Thymus (tissue), 11 donors: ENCODE data around the gene SKAP1. TPM values are rescaled to one million over a fixed set of nuclear protein-coding genes. Genes with fewer than 3 reads are reported as not detected.
"Not testable (repeated sequence)": the region's sequence is repeated elsewhere in the genome, so short reads cannot be mapped to it uniquely, and the experiment has no call there.

ENCODE experiments used
- DNase-seq, 9 donors: peaks; one replicate each; pipeline ENCODE4 v3.0.0-alpha.2; 2013; ENCODE audit warnings: low spot score in 9 of 9, low read depth in 6 of 9, missing footprints in 1 of 9
- H3K27ac ChIP-seq, 2 donors: one replicate each; pipeline ENCODE4 v1.5.1; 2013; ENCODE audit warnings: control low read depth in 1 of 2, low read depth in 1 of 2, low read length in 1 of 2, mild to moderate bottlenecking in 1 of 2, moderate library complexity in 1 of 2
- H3K27me3 ChIP-seq, 2 donors: one replicate each; pipeline ENCODE4 v1.5.1; 2013; ENCODE audit warnings: low read length in 1 of 2; ENCODE audit not compliant: control insufficient read depth in 2 of 2, insufficient read depth in 1 of 2
- H3K36me3 ChIP-seq, 2 donors: one replicate each; pipeline ENCODE4 v1.5.1; 2013; ENCODE audit warnings: low read length in 1 of 2, mild to moderate bottlenecking in 1 of 2, moderate library complexity in 1 of 2; ENCODE audit not compliant: control insufficient read depth in 2 of 2, insufficient read depth in 2 of 2
- H3K4me1 ChIP-seq, 2 donors: one replicate each; pipeline ENCODE4 v1.5.1; 2013; ENCODE audit warnings: low read length in 2 of 2; ENCODE audit not compliant: control insufficient read depth in 2 of 2, insufficient read depth in 2 of 2
- H3K4me3 ChIP-seq, 2 donors: one replicate each; pipeline ENCODE4 v1.5.1; 2013; ENCODE audit warnings: low read length in 2 of 2, control low read depth in 1 of 2, mild to moderate bottlenecking in 1 of 2
- H3K9me3 ChIP-seq, 2 donors: one replicate each; pipeline ENCODE4 v1.5.1; 2013; ENCODE audit warnings: low read length in 1 of 2, mild to moderate bottlenecking in 1 of 2; ENCODE audit not compliant: control insufficient read depth in 2 of 2, insufficient read depth in 1 of 2
- WGBS: extraction: QIAGEN DNeasy Blood & Tissue Kit; methylation state at CpG from one replicate; pipeline ENCODE4 v1.1.7; 2013; 5-methylcytosine and 5-hydroxymethylcytosine counted together
- polyA plus RNA-seq: library from polyadenylated mRNA; stranded (reverse); fragments of 200-250 nt; gene quantifications from one replicate; pipeline ENCODE4 v1.2.3, GENCODE V29; 2013
- total RNA-seq: library from RNA; stranded (reverse); fragments of 120-200 nt; gene quantifications from one replicate; pipeline ENCODE4 v1.2.4, GENCODE V29; 2013
- donor health status: healthy.

SKAP1 gene
- total and polyA plus RNA-seq, 2 donors: 28.8 to 64.4 TPM

GRCh38 chr17:48427598-48427997 is 2.4 kb downstream of the SKAP1 start:
- peak overlapping the region in 1 of 2 donors; percentile 95 for H3K27ac ChIP-seq
- peak in 4 of 9 donors; percentile 46 to 86 (median 61) for DNase-seq
- H3K4me1 ChIP-seq: peaks cover 13 to 44% of the 10 kb centered on the region in 2 donors
- no peaks in the 10 kb centered on the region for H3K36me3 ChIP-seq
- H3K27me3 ChIP-seq: peaks cover 0 to 11% of the 10 kb centered on the region in 2 donors
- H3K9me3 ChIP-seq: peaks cover 0 to 4% of the 10 kb centered on the region in 2 donors
- peak overlapping the region; percentile 23 to 79 for H3K4me3 ChIP-seq

GRCh38 chr17:48426761-48427500 is 3.1 kb downstream of the SKAP1 start:
- DNase-seq: no peak
- no peak overlapping the region for H3K27ac ChIP-seq
- H3K4me3 ChIP-seq: no peak overlapping the region
- H3K36me3 ChIP-seq: no peaks in the 10 kb centered on the region
- WGBS: 89% methylated on average over 4 of the region's 4 CpGs
- peaks cover 0 to 11% of the 10 kb centered on the region in 2 donors for H3K27me3 ChIP-seq
- peaks cover 0 to 4% of the 10 kb centered on the region in 2 donors for H3K9me3 ChIP-seq
- H3K4me1 ChIP-seq: peaks cover 13 to 42% of the 10 kb centered on the region in 2 donors

GRCh38 chr17:48426019-48426665 is 3.9 kb downstream of the SKAP1 start:
- WGBS: 93% methylated on average over 3 of the region's 3 CpGs
- Histone ChIP-seq H3K27me3 (peaks cover 0 to 11% of the 10 kb centered on the region in 2 donors), H3K4me1 (peaks cover 13 to 37% of the 10 kb centered on the region in 2 donors), H3K9me3 (peaks cover 0 to 4% of the 10 kb centered on the region in 2 donors), H3K27ac (no peak overlapping the region), H3K36me3 (no peaks in the 10 kb centered on the region), H3K4me3 (no peak overlapping the region)
- DNase-seq: no peak

- not testable (repeated sequence) for H3K4me3 ChIP-seq, H3K27me3 ChIP-seq, H3K9me3 ChIP-seq, H3K36me3 ChIP-seq, H3K27ac ChIP-seq, DNase-seq
- WGBS: 95% methylated on average over 3 of the region's 3 CpGs
- H3K4me1 ChIP-seq: peaks cover 3 to 15% of the 10 kb centered on the region in 2 donors
These were observed 8.0 kb downstream of the SKAP1 start for GRCh38 chr17:48422060-48422459.

- 83% methylated on average over 4 of the region's 4 CpGs for WGBS
- H3K27ac ChIP-seq: no peak overlapping the region
- H3K4me3 ChIP-seq: no peak overlapping the region
- no peak for DNase-seq
- H3K4me1 ChIP-seq: peaks cover 0 to 7% of the 10 kb centered on the region in 2 donors
- H3K36me3 ChIP-seq: peaks cover 3 to 4% of the 10 kb centered on the region in 2 donors
- no peaks in the 10 kb centered on the region for H3K27me3 ChIP-seq
- H3K9me3 ChIP-seq: no peaks in the 10 kb centered on the region
These were observed 9.2 kb downstream of the SKAP1 start for GRCh38 chr17:48420823-48421222.

GRCh38 chr17:48416971-48417370 is 13.0 kb downstream of the SKAP1 start:
- Histone ChIP-seq H3K9me3 (no peaks in the 10 kb centered on the region), H3K4me1 (peaks cover 0 to 3% of the 10 kb centered on the region in 2 donors), H3K27me3 (no peaks in the 10 kb centered on the region), H3K36me3 (peaks cover 3 to 4% of the 10 kb centered on the region in 2 donors), H3K27ac (no peak overlapping the region), H3K4me3 (no peak overlapping the region)
- no peak for DNase-seq
- 20% methylated on average over 3 of the region's 3 CpGs for WGBS

GRCh38 chr17:48413613-48414405 is 16.2 kb downstream of the SKAP1 start:
- 88% methylated on average over 5 of the region's 5 CpGs for WGBS
- H3K4me1 ChIP-seq: peaks cover 0 to 3% of the 10 kb centered on the region in 2 donors
- H3K27ac ChIP-seq: no peak overlapping the region
- peaks cover 6 to 8% of the 10 kb centered on the region in 2 donors for H3K36me3 ChIP-seq
- no peaks in the 10 kb centered on the region for H3K27me3 ChIP-seq
- DNase-seq: no peak
- no peaks in the 10 kb centered on the region for H3K9me3 ChIP-seq
- H3K4me3 ChIP-seq: no peak overlapping the region

GRCh38 chr17:48412841-48413240 is 17.2 kb downstream of the SKAP1 start:
- Histone ChIP-seq H3K27me3 (no peaks in the 10 kb centered on the region), H3K4me1 (peaks cover 0 to 3% of the 10 kb centered on the region in 2 donors), H3K4me3 (no peak overlapping the region), H3K9me3 (no peaks in the 10 kb centered on the region), H3K27ac (no peak overlapping the region), H3K36me3 (peaks cover 6 to 10% of the 10 kb centered on the region in 2 donors)
- DNase-seq: no peak
- WGBS: 66% methylated on average over 1 of the region's 1 CpG

GRCh38 chr17:48410821-48411220 is 19.2 kb downstream of the SKAP1 start:
- not testable (repeated sequence) for H3K4me3 ChIP-seq, H3K4me1 ChIP-seq, DNase-seq, H3K36me3 ChIP-seq, H3K9me3 ChIP-seq, H3K27ac ChIP-seq, H3K27me3 ChIP-seq
- 96% methylated on average over 7 of the region's 7 CpGs for WGBS
